HT1080 (cell line): ENCODE results near the gene ERN1. TPM values are rescaled to one million over a fixed set of nuclear protein-coding genes. Genes with fewer than 3 reads are reported as not detected.

Source experiments
- DNase-seq: peaks from one replicate; pipeline ENCODE4 v3.0.0-alpha.2; 2015; ENCODE audit warnings: low read depth
- total RNA-seq: library from RNA; depleted of rRNA; stranded (reverse); fragments of >200 nt; shearing (Covaris generic); gene quantifications from 2 replicates; pipeline ENCODE4 v1.2.3, GENCODE V29; 2014

ERN1 gene
- total RNA-seq, 1 experiment from 2014 or later = 2.5 TPM

DNA sequence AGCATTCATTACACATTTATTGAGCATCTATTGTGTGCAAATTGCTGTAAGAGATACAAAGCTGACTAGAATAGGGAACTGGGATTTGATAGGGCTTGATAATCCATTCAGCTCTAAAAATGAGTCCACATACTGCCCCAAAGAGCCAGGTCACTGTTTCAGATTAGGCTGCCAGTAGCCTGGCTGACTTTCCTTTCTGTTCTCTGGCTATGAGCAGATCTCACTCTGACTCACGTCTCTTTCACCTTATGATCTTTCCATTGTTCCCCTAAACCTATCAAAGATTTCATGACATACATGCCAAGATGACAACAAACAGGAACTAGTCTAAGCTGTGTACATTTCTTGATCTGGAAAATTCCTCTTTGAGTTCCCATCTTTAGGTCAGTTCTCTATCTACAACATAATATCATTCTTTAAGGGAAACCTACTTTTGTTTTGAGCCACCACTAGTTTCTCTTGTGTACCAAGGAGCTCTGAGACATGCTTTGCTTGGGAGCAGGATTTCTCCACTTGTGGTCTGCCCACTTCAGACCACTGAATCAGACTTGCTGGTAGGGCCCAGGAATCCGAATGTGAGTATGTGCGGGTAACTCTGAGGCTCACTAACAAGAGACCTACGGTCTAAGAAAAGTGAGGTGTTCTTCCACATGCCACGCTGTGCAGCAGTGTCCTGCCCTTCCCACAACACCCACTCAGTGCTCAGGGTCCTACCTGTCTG, 68.6 kb downstream of the ERN1 start:
- peak; percentile 33 for DNase-seq

DNA sequence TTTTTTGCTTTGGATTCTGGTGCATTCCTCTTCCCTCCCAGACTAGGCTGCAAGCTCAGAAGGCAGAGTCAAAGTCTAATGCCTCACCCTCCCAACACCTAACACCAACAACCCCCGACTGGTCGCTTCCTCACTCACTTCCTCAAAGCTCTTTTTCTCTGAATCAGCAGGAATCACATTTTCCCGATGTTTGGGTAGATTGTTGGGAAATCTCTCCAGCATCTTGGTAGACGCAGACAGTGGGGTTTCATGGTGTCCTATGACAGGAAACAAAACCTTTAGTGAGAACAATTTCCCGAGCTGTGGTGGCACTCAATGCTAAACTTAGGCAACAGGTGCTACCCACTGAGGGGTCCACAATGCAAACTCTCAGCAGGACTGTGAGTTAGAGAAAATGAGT, 69.6 kb downstream of the ERN1 start:
- DNase-seq = no peak

DNA sequence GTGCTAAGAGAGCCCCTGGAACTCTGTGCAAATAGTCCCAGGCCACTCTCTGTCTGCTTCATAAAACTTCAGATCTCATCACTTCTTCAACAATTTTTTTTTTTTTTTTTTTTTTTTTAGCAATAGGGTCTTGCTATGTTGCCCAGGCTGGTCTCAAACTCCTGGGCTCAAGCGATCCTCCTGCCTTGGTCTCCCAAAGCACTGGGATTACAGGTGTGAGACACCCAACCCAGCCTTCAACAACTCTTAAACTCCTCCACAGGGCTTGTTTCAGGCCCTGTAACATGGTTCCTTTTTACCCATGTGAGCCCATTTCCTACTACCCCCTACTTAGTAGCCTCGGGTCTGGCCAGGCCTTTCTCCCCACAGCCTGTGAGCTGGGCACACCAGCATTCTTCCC, 70.2 kb downstream of the ERN1 start:
- DNase-seq = no peak

DNA sequence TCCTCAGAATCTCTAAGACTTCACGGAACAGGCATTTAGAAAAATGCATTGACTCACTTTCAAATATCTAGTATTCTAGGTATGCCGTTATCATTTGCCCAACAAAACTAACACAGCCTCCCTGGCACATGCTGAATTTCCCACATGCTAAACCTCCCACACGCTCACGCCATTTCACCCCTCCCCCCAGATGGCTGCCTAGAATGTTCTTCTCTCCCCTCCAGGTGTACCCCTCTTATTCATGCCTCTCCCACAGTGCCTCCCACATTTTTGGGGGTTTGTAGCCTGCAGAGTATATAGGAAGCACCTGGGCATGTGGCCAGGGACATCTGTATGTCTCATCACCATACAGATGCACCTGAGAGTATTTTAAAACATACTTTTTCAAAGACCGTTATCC, 71.3 kb downstream of the ERN1 start:
- DNase-seq = no peak

DNA sequence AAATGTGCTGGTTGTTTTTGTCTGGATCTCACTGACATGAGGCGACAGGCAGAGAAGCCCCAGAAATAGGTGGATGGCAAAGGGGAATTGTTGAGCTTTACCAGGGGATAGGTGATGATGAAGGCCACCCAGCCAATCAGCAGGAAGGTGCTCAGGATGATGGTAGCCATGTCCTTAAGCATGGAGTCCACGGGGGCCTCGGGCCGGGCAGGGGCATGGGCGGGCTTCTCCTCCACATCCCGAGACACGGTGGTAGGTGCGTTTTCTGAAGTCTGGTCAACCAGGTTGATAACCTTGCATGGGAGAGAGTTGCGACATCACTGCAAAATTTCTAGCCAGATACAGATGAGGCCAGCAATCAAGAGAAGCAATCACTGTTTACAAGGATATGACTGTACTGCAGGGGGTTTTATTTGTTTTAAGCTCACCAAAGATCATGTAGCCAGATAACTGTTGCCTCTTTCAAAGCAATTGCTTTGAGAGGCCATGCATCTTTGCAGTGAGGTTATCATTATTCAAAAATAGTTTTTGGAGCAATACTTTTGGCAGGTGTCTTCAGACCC, 72.2 kb downstream of the ERN1 start:
- no peak for DNase-seq

DNA sequence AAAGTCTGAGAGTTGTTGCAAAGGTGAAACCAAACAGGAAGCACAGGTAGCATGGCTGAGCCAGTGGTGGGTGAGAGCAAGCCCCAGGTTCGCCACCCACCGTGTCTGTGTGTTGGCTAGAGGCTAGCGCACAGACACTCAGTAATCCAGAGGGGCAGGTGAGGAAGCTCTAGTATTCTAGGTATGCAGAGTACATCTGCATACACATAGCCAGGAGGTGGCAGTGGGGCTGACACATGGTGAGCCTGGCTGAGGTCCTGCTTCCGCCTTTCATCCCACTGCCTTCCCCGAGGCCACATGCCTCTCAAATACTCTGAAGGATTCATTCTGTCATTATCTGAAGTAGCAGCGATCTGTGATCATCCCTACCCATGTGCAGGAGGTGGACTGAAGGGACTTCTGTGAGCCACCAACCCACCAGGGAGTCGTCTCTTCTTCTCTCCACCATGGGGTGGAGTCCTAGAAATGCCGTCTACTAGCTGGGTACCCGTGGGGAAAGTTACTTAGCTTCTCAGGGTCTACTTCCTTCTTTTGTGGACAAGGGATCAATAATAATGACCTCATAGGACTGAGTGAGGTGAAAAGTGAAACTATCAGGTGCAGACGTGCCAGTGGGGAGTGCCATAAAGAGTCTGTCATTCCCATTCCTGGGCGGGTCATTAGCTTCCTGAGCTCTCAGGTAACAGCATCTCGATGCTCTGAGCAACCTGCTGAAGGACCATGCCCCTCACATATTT, 73.5 kb downstream of the ERN1 start:
- DNase-seq = no peak

DNA sequence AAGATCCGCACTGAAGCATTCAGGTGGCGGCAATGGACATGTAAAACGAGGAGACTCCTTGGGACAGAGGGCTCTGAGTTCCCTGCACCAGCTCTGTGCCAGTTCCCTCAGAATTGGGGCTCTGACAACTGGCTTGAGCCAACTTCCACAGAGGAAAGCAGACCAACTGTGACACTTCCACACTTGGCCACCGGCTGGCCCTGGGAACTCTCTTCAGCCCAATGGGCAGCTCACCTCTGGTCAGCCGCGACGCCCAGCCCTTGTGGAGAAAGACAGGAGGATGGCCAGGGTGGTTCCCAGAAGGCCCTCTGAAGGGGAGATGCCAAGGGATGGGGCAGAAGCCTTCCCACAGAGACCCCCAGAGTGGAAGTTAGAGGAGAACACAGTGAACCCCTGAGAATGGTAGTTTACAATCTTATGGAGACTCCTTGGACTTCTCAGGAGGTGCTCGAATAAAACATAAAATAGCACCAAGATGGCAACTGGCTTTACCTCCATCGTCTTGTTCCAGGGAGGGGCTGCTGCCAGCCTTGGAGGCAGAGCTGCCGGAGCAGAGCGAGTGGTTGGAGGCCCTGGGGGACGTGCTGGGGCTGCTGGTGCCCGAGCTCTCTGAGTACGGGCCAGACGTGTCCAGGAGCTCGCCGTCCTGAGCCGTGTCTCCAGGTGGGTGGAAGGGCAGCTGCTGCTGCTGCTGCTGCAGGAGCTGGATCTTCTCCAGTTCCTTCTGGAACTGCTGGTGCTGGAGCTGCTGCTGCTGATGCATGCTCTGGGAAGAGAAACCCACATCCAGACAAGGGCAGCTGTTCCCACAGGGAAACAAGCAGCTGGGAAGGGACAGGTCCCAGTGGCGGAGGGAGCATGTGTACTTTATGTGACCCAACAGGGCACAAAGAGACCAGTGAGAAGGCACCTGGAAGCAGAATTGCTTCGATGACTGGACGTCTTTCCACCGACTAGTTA, 74.5 kb downstream of the ERN1 start:
- DNase-seq = no peak

DNA sequence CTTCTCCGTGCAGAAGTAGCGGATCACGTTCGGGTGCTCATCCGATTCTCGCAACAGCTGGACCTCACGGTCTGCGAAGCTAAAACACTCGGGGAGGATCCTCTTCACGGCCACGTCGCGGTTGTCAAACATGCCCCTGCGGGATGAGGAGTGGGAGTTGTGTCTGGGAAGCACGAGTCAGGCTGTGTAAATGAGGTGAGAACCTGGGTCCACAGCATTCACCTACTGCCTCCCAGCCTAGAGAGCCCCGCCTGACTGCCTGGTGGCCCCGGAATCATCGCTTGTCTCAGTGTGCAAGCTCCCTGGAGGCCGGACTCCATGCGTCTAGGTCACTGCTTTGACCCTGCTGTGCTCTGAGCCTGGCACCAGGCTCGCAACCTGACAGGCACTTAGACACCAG, 75.6 kb downstream of the ERN1 start:
- DNase-seq = no peak

DNA sequence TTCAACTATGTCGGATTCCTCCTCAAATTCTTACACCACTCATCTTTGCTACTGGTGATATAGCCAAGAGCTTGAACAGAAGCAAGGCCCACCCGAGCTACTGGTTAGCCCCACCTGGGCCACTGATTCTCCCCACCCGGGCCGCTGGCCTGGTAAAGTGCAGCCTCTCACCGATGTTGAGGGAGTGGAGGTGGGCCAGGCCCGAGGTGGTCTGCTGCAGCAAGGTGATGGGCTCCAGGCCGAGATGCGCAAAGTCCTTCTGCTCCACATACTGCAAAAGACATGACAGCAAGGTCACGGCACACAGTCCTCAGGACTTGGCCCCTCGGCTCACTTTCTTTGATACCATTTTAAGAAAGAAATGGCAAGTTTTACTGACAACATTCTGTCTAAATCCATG, 76.8 kb downstream of the ERN1 start:
- DNase-seq = no peak

DNA sequence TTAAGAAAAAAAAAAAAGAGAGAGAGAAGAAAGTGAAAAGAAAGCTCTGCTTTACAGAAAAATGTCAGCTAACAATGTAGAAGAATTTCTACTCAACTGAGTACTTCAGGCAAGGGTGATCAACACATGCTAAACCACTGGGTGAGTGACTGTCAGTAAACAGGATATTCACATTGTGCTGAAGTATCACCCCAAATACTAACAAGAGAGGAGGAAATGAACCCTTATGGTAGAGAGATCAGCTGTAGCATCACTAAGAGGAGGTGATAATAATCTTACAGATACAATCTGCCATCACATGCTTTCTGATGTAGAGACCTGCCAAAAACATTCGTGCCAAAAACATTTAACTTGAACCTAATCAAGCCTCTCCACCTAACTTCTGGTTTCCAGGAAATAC, 78.8 kb downstream of the ERN1 start:
- no peak for DNase-seq

DNA sequence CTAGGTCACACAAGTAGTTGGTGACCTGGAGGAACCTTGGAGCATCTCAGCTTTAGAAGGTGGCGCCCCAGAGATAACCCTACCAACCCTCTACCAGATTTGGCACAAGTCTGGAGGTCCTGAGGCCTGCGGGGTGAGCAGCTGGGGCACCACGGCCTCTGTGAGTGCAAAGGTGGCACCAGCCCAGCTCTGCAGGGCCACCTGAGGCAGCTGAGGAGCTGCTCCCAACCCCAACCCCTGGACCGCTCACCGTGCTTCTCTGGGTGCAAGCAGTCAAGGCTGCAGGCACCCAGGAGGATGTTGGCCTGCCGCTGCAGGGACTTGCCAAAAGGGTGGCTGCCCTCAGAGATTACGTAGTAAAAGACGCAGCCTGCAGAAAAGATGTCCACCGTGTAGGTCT, 81.1 kb downstream of the ERN1 start:
- DNase-seq = no peak

DNA sequence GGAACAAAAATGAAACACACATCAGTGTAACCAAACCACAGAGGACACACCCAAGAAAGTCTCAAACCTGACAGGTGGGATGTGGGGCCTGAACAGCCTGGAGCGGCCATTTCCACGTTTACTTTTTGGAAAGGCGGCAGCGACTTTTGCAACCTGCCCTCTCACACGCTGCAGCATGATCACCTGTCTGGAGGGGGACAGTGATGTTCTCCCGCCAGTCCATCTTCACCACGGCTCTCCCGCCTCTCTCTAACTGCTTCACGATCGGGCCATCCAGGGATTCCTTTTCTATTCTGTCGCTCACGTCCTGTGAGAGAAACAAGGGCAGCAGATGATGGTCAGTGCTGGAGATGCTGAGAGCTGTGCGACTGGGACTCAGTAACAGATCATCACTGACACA, 84.8 kb downstream of the ERN1 start:
- DNase-seq = no peak

DNA sequence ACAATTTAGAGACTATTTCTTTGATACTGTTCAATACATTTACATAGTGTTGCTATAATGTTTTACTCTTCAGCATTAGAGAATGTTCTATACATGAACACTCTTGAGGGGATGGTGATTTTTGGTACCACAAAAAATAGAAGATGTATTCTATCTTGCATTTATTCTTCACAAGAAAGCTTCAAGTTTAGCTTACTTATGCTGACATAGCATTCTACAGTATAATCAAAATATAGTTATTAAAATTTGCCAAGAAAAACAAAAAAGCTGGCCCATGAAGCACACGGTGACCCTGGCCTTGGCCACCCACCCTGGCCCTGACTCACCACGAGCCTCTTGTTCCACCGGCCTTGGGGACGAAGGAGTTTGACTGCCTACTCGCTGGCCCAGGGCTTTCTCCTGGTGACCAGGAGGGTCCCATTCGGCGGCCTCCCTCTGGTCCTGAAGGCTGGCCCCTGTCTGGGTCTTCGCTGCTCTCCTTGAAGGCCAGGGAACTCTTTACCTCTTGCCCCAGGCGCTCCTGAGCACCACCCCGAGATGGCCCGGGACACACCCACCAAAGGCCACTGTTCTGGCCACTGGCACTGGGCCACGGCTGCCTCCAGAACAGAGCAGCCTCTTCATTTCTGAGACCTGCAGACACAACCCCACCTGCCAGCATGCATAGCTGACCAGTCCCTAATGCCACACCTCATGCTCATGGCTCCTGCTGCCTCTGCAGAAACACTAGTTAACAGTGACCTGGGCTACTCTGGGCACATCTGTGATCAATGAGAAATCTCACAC, 87.1 kb downstream of the ERN1 start:
- no peak for DNase-seq

DNA sequence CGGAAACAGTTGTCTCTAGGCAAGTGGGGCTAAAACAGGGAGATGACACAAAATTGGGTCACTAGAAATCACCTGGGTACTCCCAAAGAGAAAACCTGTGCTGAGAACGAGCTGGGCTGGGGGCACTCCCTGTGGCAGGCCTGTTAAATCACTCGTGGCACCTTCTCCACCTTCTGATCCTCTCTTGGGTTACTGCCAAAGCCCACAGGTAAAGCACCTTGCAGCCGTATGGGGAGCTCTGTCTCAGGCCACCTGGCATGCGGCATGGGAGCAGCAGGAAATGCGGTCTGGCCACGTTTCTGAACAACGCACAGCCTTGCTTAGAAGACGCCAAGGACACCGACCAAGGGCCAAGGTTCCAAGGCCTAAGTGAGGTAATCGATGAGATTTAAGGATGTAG, 88.0 kb downstream of the ERN1 start:
- DNase-seq = no peak

DNA sequence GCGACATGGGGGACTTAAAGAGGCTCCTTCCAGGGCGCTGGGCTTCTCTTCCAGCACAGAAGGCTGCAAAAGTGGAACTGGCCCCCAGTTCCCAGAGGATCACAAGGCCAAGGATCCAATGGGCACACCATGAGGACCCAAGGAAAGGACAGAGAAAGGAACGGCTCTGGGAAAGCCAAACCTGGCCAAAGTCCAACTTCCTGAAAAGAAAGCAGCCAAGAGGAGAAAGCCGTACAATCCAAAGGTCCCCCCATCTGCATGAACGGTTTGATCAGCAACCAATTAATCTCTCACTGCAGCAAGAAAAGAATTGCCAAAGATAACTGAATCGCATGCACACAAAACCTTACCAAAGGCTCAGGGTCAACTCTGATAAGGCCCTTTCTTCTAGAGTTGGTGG, 89.7 kb downstream of the ERN1 start:
- DNase-seq = no peak

DNA sequence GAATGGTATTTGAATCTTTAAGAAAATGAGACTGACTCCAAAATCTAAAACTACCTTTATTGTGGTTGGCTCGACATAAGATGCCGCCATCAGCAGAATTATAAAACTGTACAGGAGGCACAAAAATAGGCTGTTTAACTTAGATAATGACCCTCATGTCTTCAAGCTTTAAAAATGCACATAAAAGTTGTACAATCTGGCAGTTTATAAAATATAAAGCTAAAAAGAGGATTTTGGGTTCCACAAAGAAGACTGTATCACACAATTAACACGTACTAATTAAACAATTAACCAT, 90.9 kb downstream of the ERN1 start:
- no peak for DNase-seq

DNA sequence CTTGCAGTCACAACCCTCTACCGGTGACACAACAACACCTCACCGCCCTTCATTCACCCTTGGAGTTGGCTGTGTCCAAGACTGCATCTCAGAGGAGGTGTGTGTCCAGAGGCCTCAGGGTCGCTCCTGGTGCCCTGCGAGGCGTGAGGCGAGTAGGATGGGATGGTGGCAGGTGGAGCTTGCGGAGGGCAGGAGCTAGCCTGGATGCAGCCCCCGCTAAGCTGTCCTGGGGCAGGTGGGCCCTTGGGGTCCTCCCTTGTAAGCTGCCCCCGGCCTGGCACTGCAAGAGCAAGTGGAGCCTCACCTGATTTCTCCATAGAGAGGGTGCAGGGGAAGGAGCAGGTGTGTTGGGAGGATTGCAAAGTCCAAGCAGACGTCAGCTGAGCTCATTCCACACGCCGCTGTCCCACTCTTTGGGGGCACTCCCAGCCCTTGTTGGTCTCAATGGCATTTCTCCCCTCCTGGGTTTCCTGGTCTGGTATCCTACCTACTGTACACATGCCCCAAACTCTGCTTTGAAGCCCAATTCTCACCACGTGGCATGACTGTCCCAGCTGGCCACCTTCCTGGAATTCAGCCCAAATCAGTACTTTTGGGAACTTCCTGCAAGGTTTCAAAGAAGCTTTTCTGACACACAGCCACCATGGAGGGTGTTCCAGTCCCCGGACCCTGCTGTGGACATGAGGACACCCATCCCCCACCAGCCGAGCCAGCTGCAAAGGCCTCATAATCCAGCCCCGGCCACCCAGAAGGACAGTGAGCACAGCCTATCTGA, 91.4 kb downstream of the ERN1 start:
- no peak for DNase-seq

DNA sequence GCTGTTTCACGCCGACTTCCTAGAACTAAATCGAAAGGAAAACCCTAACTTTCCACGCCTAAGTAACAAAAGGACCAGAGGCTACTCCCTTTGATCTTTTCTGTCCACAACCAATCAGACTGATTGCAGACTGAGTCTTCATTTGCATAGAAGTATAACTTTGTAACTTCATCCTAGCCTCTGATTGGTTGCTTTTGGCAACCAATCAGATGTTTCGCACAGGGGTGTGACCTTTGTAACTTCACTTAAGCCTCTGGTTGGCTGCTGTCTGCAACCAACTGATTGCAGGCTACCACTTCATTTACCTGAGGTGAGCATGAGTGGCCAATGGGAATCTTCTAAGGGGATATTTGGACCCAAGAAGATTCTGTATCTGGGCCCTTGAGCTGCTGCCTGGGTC, 92.1 kb downstream of the ERN1 start:
- no peak for DNase-seq

DNA sequence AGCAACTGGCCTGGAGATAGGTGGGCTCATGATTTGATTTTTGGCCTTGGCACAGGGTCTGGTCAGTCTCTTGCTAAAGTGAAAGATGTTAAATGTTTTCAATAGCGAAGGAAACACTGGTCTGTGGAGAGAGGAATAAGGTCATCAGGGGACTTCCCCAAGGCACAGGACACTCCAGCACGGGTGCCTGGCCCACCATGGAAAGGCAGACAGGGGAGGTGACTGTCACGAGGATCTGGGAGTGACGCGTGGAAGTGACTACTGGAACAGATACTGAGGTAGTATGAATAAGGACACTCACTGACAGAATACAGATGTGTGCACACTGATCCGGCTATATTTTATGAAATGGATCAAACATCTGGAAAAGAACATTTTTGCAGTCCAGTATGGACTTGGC, 92.8 kb downstream of the ERN1 start:
- no peak for DNase-seq

DNA sequence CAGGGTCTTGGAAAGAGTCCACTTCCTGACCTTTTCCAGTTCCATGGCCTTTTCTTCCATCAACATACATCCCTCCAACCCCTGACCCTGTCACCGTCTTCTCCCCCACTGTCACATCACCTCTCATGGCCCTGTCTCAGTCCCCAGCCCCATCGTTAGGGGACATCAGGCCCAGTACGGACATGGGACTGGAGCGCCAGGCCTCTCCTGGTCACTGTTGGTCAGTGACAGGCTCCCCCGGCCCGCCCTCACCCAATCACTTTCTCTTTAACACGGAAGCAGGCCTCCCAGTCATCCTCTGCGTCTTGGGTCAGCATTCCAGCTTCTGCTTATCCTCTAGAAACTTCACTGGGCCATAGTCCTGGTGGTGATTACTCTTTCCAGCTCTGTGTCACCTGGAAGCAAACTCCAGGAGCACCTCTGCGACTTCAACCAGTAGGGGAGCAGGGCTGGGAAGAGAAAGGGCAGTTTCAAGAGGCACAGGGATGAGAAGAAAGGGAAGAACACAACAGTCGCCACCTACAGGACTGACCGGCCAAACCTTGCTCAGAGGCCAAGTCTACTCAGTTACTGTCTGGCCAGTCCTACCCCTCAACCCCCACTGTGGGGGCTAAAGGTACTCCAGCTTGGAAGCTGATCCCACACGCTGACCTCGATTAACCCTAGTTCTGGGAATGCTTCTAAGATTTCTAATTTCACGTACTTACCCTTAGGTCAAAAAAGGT, 93.6 kb downstream of the ERN1 start:
- no peak for DNase-seq
